CD4-positive, alpha-beta T cell treated with Interferon alpha-2 for 1 hour (primary cell): Measurements from ENCODE around the gene PDLIM5.

Experiments used
- DNase-seq, 2 donors: peaks; one replicate each; pipeline ENCODE4 v3.0.0-alpha.2; 2020 to 2022

PDLIM5 gene

DNA sequence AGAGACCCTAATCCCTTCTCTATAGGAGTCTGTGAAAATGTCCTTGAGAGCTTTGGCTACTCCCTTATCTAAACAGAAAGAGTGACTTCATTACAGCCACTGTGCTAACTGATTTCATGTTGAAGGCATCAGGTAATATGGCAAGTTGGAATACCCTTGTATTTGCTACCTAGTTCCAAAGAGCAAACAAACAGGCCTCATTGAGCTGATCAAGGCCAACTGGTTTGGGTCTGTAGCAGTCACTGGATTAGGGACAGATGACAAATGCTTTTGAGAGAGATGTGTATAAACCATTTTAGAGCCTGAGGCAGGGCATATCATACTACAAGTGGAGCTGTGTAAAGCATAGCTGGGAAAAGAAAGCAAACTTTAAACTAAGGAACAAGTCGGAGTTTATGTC lies 22.9 kb upstream of the PDLIM5 start:
- DNase-seq, result no peak

DNA sequence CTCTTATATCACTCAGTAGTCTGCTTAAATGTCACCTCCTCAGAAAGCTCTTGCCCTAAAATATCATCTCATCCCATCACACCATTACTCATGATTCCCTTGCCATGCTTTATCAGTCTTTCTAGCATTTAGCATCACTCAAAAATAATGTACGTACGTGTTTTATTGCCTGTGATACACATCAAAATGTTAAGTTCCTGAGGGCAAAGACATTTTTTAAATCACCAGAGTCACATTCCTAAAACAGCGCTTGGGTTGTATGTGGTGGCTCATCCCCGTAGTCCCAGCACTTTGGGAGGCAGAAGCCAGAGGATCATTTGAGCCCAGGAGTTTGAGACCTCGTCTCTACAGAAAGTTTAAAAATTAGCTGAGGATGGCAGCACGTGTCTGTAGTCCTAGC lies 21.3 kb upstream of the PDLIM5 start:
- no peak for DNase-seq

DNA sequence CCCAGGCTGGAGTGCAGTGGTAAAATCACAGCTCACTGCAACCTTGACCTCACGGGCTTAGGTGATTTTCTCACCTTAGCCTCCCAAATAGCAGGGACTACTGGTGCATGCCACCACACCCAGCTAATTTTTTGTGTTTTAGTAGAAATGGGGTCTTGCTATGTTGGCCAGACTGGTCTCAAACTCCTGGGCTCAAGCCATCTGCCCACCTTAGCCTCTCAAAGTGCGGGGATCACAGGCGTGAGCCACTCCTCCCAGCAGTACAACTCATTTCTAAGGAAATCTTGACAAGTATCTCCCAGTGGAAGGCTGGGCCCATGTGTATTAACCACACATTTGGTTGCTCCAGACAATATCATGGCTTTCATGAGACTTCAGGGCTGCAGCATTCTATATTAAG lies 20.4 kb upstream of the PDLIM5 start:
- no peak for DNase-seq

GRCh38 chr4:94434505-94434904 lies 17.2 kb upstream of the PDLIM5 start:
- DNase-seq, result no peak

GRCh38 chr4:94435874-94436273 lies 15.9 kb upstream of the PDLIM5 start:
- no peak for DNase-seq

DNA sequence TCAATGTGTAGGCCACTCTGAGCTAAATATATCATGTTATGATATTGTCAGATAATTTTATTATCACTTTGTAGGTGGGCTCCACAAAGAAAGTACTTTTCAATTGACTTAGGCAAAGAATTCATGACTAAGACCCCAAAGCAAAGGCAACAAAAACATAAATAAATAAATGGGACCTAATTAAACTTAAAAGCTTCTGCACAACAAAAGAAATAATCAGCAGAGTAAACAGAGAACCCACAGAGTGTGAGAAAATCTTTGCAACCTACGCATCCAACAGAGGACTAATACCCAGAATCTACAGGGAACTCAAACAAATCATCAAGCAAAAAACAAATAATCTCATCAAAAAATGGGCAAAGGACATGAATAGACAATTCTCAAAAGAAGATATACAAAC lies 15.2 kb upstream of the PDLIM5 start:
- DNase-seq, result no peak

DNA sequence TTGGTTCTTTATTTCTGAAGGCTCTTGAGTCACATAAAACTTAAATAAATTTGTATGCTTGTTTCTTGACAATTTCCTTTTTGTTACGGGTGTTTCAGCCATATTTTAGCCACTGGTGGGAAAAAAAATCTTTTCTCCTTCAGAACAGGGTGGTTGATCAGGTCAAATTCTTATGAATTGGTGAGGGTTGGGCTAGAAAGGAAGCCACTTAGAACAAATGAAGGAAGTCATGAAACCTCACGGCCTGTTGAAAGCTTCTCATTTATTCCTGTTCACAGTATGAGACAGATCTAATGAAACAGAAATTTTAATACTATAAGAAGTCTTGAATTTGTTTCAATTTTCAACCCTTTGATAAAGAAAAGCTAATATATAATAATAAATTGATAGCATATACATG lies 12.1 kb upstream of the PDLIM5 start:
- no peak for DNase-seq

DNA sequence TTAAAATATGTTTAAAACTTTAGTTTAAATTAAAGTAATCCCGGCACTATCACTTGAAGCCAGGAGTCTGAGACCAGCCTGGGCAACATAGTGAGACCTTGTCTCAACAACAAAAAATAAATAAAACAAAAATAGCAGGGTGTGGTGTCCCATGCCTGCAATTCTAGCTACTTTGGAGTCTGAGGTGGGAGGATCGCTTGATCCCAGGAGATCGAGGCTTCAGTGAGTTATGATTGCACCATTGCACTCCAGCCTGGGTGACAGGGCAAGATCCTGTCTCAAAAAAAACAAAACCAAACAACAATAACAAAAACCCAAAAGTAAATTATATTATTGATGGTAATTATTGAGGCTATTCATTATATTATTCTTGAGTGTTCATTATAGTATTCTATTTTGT lies 9.9 kb upstream of the PDLIM5 start:
- DNase-seq, result no peak

GRCh38 chr4:94442251-94442650 lies 9.5 kb upstream of the PDLIM5 start:
- DNase-seq, result no peak

DNA sequence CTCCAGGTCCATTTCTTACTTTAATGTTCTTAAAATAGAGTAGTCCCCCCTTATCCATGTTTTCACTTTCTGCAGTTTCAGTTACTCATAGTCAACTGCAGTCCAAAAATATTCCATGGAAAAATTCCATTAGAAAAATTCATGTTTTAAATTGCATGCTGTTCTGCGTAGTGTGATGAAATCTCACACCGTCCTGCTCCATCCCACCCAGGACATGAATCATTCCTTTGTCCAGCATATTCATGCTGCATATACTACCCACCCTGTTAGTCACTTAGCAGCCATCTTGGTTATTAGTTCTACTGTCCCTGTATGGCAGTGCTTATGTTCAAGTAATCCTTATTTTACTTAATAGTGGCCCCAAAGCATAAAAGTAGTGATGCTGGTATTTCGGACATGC lies 5.4 kb upstream of the PDLIM5 start:
- DNase-seq, result no peak

- no peak for DNase-seq
Observed at GRCh38 chr4:94447754-94448411, 3.9 kb upstream of the PDLIM5 start.

DNA sequence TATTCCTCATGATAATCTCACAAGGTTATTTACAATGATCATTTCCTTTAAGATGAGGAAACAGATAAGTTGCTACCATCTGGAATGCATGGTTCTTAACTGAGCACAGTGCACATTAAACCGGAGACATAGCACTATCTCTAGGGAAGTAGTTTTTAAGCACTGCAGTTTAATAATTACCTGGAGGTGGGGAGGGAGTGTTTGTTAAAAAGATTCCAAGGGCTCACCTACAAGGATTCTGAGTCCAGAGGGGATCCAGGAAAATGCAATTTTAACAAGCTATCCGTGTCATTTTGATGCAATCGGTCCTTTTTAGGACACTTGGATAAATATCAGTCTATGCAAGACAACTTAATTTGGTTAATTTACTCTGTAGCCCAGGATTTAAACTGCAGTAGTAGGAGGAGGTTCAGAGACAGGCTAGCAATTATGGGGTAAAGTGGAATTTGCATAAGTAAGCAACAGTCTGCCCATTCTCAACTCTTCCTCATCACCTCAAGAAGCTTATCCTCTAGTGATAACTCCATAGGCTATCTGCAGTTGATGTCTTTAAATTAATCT lies 2.8 kb upstream of the PDLIM5 start:
- DNase-seq, result no peak

GRCh38 chr4:94451051-94451694 lies 569 bp upstream of the PDLIM5 start:
- DNase-seq, result no peak

GRCh38 chr4:94452476-94453371 lies 982 bp downstream of the PDLIM5 start:
- no peak for DNase-seq

DNA sequence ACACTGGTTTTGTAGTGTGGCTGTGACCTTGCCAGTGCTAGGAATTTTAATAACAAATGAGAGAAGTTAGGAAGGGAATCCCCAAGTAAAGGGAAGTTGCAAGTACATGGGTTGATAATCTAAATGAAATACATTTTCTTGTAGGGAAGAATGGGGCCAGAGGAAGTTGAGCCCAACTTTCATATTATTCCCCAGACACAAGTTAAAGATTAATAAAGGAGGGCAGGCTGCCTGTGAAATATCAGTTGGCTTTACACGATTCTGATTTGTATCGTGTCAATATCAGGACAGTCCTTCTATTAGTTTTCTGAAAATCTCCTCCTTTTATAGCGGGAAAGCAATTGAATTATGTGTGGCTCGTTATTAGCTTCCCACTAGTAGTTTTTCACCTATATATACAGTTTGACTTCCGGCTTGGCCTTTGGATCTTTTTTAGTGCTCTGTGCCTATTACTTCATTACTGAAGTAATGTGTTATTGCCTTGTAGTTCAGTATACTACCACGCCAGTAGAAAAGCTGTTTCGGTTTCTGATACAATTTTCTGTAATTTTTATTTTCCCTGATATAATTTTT lies 1.7 kb downstream of the PDLIM5 start:
- DNase-seq, result no peak

DNA sequence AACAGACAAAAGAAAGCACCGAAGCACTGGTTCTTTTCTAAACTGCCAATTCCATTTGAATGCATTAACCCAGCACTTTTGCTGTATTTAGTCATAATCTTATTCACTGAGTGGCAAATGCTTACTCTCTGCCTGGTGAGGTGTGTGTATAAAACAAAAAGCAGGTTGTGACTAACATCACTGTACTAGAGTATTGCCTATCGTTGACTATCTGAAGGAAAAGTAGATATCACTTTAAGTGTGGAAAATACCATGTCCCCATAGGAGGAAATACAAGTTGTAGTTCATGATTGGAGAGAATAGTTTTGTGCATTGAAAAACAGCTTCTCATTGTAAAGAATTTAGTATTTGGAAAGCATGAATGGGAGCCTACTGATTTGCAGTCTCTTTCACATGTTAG lies 2.7 kb downstream of the PDLIM5 start:
- no peak for DNase-seq

DNA sequence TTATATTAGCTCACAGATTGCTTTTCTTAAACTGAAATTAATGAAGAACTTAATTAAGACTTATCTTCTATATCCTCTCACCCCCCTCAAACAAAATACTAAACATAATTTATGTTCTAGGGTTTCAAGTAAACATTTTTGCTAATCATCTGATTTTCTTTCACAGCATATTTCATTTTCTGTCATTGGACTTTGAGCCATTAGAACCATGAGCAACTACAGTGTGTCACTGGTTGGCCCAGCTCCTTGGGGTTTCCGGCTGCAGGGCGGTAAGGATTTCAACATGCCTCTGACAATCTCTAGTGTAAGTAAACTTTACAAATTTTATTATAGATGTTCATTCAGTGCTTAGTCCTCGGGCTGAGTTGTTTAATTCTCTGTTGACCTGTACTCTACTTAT lies 3.3 kb downstream of the PDLIM5 start:
- no peak for DNase-seq

DNA sequence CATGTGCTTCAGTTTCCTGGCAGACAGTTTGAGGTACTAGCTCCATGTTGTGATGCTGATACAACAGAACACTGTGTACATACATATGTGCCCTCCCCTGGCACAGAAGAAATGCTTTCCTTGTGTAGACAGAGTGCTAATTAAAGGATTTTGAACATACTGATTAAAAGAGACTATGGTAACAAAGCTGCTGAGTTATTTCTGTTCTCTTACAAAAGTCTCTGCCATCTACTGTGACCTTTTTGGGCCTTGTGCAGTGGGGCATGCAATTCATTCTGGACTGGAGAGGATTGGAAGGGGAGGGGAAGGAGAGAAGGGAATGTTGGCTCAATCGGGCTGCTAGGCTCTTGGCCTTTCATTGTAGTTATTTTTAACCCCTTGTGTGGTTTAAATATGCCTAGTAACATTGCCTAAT lies 6.0 kb downstream of the PDLIM5 start:
- DNase-seq, result no peak

GRCh38 chr4:94458682-94459081 lies 6.9 kb downstream of the PDLIM5 start:
- DNase-seq, result no peak

- DNase-seq, result no peak
Observed at GRCh38 chr4:94459462-94460161, 7.9 kb downstream of the PDLIM5 start.

GRCh38 chr4:94461506-94461905 lies 9.8 kb downstream of the PDLIM5 start:
- DNase-seq, result no peak

GRCh38 chr4:94462572-94462971 lies 10.8 kb downstream of the PDLIM5 start:
- no peak for DNase-seq

DNA sequence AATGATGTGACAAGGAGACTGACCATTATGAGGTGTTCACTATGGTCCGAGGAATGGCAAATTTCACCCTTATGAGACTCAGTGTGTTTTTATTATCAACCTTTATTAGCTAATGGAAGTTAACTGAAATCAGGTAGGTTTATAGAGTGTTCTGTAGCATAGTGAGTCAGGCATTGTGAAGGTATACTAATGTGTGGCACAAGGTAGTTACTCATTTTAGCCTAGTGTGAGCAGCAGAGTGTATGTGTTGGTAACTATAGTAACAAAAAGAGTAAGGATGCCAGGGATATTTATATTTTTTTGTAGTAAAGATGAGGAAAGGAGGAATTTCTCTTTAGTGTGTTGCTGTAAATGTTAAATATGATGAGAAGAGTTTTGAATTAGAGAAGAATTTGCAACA lies 12.0 kb downstream of the PDLIM5 start:
- DNase-seq, result no peak
